NCI-H345 (cell line): ENCODE results near the gene FAM151B.
A peak's percentile ranks its signal among the peaks of the same experiment; 100 is the strongest.
"Not testable (repeated sequence)": the region's sequence is repeated elsewhere in the genome, so short reads cannot be mapped to it uniquely, and the experiment has no call there.

Experiments
- DNase-seq: peaks from one replicate; lab custom pipeline; 2025; lab: John Stamatoyannopoulos, UW

Gene FAM151B

GRCh38 chr5:80504833-80505232, 16.9 kb downstream of the FAM151B start:
- no peak for DNase-seq

DNA sequence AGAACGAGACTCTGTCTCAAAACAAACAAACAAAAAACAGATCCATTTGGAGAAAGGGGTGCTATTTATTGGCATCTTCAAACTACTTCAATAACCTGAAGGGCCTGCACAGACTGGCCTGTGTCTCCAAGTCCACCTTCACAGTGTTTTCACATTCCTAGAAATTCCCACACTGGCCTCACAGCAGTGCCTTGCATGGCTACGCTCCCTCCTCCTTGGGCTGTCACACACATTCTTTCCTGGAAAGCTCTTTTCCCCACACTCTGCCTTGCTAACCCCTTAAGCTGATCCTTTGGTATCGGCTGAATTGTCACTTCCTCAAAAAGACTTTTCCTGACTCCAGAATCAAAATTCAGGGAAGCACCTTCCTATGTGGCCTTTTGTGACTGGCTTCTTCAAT, 19.8 kb downstream of the FAM151B start:
- DNase-seq = no peak

GRCh38 chr5:80508844-80509243, 20.9 kb downstream of the FAM151B start:
- no peak for DNase-seq

DNA sequence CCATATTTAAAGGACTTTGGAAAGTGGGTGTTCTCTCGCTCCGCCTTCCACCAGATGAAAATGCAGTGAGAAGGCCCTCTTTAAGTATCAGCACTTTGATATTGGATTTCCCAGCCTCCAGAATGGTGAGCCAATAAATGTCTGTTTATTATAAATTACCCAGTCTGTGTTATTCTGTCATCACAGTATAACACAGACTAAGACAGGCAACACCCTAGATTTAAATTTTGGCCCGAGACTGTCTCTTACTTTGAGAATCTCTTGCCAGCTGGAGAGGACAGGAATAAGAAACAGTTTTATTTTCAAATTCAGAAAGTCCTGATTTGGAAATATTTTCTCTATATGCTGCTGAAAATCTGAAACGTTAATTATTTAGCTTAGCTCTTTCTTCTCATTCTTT, 21.5 kb downstream of the FAM151B start:
- no peak for DNase-seq

DNA sequence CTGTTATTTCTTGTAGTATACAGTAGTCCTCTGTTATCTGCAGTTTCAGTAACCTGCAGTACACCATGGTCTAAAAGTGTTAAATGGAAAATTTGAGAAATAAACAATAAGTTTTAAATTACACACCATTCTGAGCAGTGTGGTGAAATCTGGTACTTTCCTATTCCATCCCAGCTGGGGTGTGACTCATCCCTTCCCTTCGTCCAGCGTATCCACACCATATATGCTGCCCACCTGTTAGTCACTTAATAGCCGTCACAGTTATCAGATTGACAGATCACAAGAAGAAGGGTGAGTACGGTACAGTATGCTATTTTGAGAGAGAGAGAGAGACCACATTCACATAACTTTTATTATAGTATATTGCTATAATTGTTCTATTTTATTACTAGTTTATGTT, 28.9 kb downstream of the FAM151B start:
- no peak for DNase-seq

GRCh38 chr5:80540691-80541090, 52.8 kb downstream of the FAM151B start:
- DNase-seq = no peak

DNA sequence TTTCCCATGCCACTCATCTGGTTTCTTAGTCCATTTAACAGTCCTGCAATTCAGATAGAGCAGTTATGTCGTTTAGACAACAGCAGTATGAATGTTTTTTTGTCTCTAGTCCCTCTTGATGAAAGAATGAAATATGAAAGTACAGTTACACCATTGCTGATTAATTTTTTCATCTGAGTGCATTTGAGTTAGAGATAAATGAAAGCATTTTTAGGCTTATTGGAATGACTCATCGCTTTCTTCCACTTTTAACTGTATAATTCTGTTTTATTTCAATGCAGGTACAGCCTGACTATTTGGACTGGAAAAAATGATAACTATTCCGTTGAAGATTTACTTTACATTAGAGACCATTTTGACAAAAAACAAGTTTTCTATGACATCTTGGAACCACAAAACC, 53.5 kb downstream of the FAM151B start:
- no peak for DNase-seq

DNA sequence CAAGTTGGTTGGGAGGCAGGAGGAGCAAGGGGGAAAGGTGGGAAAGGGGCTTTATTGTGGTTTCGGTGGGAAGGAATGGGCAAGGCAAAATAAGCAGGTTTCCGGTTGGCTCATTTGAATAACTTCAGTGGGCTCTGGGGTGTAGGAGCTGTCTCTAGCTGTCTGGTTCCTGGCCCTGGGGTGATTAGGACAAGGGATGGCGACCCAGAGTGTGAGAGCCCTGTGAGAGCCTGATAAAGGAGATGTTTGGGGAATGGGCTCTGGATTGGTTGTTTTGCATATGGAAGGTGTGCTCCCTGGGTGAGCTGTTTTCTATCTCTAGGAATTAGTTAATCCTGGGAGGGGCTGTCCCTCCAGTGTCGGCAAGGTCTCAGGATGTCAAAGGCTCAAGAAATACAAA, 66.7 kb downstream of the FAM151B start:
- DNase-seq = no peak

DNA sequence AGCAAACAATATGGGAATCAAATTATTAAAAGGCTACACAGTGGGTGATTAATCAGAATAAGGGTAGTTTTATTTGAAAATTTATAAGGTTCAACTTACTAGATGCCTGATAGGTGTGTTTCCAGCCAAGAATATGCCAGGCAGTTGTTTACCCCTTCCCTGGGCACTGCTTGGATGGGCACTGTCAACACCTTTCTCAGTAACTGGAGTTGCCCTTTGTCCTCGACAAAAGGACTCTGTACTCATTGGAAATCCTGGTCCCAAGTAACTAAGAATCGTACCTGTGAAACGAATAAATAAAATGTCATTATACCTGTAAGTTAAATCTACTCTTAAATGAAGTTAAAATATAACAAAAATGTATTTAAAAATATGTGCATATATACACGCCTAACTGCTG, 67.2 kb downstream of the FAM151B start:
- no peak for DNase-seq

DNA sequence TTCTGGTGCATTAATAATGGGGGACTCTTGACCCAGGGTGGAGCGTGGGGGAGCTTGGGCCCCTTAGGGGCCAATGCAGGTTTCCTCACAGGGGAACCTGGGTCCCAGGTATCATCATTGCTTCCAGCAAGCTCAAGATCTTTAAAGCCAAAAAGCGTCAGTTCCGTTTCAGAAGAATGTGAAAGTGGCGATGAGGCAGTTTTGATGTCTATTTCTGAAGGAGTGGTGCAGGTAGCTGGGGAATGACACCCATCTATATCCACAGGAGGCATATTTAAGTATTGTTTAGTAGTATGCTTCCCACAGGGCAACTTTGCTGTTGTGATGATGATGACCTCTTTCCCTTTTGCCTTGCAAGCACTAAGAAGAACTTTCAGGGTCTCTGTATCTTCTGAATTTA, 71.3 kb downstream of the FAM151B start:
- DNase-seq = no peak

DNA sequence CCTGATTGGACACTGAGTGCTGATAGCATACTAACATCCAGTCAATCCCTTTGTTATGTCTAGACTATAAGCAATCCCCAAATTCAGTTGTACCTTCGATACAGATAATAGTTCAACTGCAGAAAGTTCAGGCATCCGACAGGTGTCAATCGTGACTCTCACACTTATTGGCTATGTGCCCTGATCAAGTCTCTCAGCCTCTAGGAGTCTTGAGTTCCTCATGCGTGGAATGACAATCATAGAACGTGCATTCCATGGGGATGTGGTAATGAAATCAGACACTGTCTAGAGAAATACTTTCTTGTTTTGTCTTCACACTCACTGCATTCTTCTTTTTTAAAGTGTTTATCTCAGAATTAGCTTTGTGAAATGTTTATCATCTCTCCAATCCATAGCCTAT, 77.4 kb downstream of the FAM151B start:
- no peak for DNase-seq

DNA sequence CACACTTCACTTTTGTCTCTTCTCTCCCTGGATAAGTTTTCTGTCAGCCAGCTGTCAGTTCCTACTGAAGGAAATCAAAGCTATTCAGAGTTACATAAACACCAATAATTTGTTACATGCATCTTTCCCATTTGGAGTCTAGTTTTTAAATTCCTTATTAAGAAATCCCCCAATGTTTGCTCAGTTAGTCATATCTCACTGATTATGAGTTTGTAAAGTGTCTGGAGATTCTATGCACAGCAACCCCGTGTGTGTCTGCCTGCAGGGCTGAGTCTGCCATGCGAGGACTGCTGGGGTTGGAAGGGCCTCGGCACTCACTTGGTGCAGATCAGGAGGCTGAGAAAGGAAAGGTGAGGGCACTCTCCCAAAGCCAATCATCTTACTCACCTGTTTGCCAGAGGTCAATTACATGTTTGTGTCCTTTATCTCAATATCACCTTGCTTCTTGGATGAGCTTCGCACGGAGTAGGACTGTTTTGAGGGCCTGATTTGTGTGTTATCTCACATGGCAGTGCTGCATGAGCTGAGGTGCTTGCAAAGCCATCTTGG, 78.9 kb downstream of the FAM151B start:
- DNase-seq = no peak

DNA sequence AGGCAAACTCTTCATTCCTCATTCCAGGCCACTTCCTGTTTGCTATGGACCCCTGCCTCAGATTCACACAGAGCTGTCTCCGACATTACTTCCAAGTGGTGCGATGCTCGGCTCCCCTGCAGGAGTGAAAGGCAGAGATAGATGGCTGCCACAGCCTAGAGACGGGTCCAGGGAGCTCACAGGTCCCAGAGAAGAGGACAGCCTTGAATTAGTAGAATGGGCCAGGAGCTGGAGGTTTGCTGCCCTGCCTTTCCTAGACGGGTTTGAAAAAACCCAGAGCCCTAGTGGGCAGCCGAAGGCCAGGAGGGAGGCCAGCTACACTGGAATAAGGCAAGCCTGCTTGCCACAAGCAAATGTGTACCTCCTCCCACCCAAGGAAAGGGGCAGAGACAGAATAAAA, 80.4 kb downstream of the FAM151B start:
- DNase-seq = no peak

DNA sequence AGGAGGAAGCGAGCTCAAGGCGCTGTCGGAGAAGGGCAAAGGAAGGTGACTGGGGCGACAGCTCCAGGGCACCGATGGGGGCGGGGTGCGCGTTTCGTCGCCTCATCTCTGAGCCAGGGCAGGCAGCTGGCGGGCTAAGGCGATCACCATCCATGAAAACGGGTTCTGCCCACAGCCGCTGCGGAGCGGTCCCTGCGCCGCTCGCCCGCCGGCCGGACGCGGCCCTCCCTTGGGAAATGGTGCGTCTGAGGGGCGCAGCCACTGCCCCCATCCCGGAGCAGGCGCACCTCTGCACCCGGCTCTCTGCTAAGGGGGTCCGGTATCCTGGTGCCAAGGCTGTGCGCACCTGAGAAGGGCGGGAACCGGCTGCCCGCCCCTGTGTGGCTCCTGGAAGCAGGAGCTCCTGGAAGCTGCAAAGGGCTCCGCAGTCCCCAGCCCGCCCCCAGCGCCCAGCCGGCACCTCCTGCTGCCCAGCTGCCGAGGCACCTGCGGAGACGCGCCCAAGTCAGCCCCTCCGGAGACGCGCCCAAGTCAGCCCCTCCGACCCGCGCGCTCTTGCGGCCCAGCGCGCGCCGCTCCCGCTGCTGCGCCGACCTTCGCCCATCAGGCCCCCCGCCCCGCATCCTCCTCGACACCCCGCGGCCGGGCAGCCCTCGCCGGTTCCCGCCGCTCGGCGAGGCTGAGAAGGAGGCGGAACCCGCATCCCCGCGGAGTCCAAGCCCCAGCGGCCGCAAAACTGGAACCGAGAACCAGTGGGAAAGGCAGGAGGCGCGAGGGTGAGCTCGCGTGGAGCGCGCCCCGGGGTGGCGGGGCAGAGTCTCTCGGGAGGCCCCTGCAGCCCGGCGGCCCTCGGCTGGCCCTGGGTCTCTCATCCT, 81.4 kb downstream of the FAM151B start:
- no peak for DNase-seq

- DNase-seq = peak; percentile 48
Measured at GRCh38 chr5:80569961-80570786, 82.3 kb downstream of the FAM151B start, which contains the start of gene ANKRD34B. TSS of gene ANKRD34B (minus strand) at chr5:80570280. CDS start at chr5:80560019, 10,261 bp downstream.

DNA sequence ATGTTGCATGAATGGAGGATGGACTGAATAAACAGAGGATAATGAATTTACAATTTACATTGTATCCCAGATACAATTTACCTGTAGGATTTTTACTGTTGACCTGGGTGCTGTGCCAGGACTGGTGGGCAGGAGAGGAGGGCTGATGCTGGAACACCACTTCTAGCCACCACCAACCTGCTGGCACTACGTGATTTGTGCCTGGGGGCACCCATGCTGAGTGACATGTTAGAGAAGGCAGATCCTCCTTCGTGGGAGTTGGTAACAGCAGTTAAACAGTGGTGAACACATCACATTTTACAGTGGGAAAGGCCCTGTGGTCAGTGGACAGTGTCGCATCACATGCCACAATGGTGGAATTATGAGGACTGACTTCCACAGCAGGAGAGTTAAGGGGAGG, 85.2 kb downstream of the FAM151B start:
- DNase-seq = no peak

- DNase-seq = no peak
Measured at GRCh38 chr5:80576383-80576782, 88.5 kb downstream of the FAM151B start.

- no peak for DNase-seq
Measured at GRCh38 chr5:80577707-80578106, 89.8 kb downstream of the FAM151B start.

DNA sequence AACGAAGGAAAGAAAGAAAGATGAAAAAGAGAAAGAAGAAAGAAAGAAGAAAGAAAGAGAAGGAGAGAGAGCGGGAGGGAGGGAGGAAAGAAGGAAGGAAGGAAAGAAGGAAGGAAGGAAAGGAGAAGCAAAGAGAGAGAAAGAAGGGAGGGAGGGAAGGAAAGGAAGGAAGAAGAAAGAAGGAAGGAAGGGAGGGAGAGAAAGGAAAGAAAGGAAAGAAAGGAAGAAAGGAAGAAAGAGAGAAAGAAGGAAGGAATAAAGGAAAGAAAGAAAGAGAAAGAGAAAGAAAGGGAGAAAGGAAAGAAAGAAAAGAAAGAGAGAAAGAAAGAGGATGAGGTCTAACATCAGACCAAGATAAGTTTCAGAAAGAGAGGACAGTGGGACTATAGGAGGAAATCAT, 91.2 kb downstream of the FAM151B start:
- no peak for DNase-seq

DNA sequence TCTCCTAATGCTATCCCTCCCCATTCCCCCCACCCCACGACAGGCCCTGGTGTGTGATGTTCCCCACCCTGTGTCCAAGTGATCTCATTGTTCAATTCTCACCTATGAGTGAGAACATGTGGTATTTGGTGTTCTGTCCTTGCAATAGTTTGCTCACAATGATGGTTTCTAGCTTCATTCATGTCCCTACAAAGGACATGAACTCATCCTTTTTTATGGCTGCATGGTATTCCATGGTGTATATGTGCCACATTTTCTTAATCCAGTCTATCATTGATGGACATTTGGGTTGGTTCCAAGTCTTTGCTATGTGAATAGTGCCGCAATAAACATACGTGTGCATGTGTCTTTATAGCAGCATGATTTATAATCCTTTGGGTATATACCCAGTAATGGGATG, 92.4 kb downstream of the FAM151B start:
- DNase-seq = not testable (repeated sequence)

- DNase-seq = no peak
Measured at GRCh38 chr5:80584770-80585169, 96.9 kb downstream of the FAM151B start.

DNA sequence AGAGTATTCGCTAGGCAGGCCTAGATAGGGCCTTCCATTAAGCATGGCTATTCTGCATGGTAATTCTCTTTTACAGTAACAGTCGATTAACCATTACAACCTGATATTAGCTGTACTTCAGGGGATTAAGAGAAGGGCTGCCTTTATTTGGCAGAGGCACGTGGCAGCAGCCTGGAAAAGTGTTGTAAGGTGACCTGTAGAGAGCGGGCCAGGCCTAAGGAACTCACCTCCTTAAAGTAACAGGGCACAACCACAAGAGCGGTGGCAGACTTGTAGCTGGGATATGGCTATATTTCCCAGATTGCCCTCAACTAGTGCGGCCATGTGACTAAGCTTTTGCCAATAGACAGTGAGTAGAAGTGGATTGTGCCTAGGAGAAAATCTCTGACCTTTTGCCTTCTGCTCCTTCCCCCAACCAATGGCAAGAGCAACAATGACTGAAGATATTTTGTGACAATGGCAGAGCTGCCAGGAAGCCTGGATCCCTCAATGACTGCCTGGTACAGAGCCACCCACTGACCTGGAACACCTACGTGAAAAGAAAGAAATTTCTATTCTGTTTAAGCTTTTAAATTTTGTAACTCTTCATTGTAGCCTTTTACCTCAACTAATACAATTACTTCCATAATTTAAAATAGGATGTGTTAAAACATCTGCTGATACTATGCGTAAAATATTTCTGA, 101.1 kb downstream of the FAM151B start:
- no peak for DNase-seq
